ENCODE results near the gene FUBP1.

DNA sequence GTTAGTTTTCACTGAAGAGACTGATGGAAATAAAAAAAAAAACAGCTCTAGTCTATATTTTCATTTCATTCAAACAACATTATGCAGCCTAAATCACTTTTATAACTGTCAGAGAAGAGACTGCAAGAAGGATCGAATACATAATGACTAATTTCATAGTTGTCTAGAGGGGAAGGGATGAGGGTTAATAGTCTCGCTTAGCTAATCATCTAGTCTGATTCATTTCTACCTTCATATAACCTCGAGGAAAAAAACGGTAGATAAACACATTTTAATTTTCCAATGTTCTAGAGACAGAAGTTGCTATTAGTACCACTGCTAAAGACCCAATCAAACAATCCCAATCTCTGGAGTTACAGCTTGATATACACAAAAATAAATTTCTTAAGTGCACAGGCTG, 3.5 kb downstream of the FUBP1 start:
- TF ChIP-seq EZH2 (IDR thresholded peaks at IDR 0.05; ENCODE audit: insufficient read depth, low read length) (no peak), CTCF (IDR thresholded peaks at IDR 0.05; ENCODE audit: insufficient read depth, low read depth, low read length) (no peak)
